Nephron (organoid): ENCODE measurements around the gene LYPD3.

Source experiments
- H3K27ac Mint-ChIP-seq, 3 experiments: 2 replicates each; pipeline ENCODE4 v1.8.0; 2020; ENCODE audit warnings: mixed read lengths in 3 of 3, mild to moderate bottlenecking in 2 of 3, moderate library complexity in 1 of 3
- H3K27me3 Mint-ChIP-seq: 2 replicates; pipeline ENCODE4 v1.8.0; 2021; ENCODE audit warnings: low read depth, mild to moderate bottlenecking, moderate library complexity, mixed read lengths
- H3K36me3 Mint-ChIP-seq: 2 replicates; pipeline ENCODE4 v1.8.0; 2020; ENCODE audit warnings: low read depth, mixed read lengths
- H3K4me1 Mint-ChIP-seq: 2 replicates; pipeline ENCODE4 v1.8.0; 2020; ENCODE audit warnings: mixed read lengths
- H3K4me3 Mint-ChIP-seq, 3 experiments: 2 replicates each; pipeline ENCODE4 v1.8.0; 2020; ENCODE audit warnings: mild to moderate bottlenecking in 3 of 3, mixed read lengths in 3 of 3, moderate library complexity in 2 of 3
- H3K9me3 Mint-ChIP-seq: 2 replicates; pipeline ENCODE4 v1.8.0; 2020; ENCODE audit warnings: mixed read lengths
- TF ChIP-seq, protein P1 (sequence below), 3 experiments: fragments of 200-600 bp; sonication (generic); IDR thresholded peaks; one replicate each; pipeline ENCODE4 v1.5.0; 2021; ENCODE audit warnings: antibody characterized with exemption in 3 of 3; ENCODE audit not compliant: unreplicated experiment in 3 of 3

The LYPD3 gene

GRCh38 chr19:43435775-43436174 lies 29.6 kb downstream of the LYPD3 start:
- no peaks in the 10 kb centered on the region for H3K9me3 Mint-ChIP-seq
- TF ChIP-seq, protein P1, sequence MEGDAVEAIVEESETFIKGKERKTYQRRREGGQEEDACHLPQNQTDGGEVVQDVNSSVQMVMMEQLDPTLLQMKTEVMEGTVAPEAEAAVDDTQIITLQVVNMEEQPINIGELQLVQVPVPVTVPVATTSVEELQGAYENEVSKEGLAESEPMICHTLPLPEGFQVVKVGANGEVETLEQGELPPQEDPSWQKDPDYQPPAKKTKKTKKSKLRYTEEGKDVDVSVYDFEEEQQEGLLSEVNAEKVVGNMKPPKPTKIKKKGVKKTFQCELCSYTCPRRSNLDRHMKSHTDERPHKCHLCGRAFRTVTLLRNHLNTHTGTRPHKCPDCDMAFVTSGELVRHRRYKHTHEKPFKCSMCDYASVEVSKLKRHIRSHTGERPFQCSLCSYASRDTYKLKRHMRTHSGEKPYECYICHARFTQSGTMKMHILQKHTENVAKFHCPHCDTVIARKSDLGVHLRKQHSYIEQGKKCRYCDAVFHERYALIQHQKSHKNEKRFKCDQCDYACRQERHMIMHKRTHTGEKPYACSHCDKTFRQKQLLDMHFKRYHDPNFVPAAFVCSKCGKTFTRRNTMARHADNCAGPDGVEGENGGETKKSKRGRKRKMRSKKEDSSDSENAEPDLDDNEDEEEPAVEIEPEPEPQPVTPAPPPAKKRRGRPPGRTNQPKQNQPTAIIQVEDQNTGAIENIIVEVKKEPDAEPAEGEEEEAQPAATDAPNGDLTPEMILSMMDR (IDR thresholded peaks at IDR 0.05; ENCODE audit: unreplicated experiment in 3 of 3) = no peak
- peaks cover 15% of the 10 kb centered on the region for H3K4me1 Mint-ChIP-seq
- H3K27ac Mint-ChIP-seq = no peak overlapping the region
- H3K27me3 Mint-ChIP-seq = peaks cover 13% of the 10 kb centered on the region
- H3K4me3 Mint-ChIP-seq = no peak overlapping the region
- no peaks in the 10 kb centered on the region for H3K36me3 Mint-ChIP-seq

DNA sequence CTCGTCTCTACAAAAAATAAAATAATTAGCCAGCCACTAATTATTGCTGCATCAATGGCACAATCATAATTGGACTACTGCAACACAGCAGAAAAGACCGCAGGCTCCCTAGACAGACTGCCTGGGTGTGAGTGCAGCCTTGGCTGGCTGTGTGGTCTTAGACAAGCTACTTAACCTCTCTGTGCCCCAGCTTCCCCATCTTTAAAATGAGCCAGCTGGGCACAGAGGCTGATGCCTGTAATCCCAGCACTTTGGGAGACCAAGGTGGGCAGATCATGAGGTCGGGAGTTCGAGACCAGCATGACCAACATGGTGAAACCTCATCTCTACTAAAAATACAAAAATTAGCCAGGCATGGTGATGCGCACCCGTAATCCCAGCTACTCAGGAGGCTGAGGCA lies 31.7 kb downstream of the LYPD3 start:
- TF ChIP-seq, protein P1 (IDR thresholded peaks at IDR 0.05; ENCODE audit: unreplicated experiment in 3 of 3) = no peak
- Mint-ChIP-seq H3K4me1 (peaks cover 10% of the 10 kb centered on the region), H3K36me3 (no peaks in the 10 kb centered on the region), H3K9me3 (no peaks in the 10 kb centered on the region), H3K27me3 (peaks cover 13% of the 10 kb centered on the region), H3K4me3 (no peak overlapping the region), H3K27ac (no peak overlapping the region)

GRCh38 chr19:43433358-43433673 lies 32.1 kb downstream of the LYPD3 start:
- Mint-ChIP-seq H3K27me3 (peaks cover 13% of the 10 kb centered on the region), H3K4me3 (no peak overlapping the region), H3K27ac (no peak overlapping the region), H3K9me3 (no peaks in the 10 kb centered on the region), H3K4me1 (peaks cover 6% of the 10 kb centered on the region), H3K36me3 (no peaks in the 10 kb centered on the region)
- TF ChIP-seq, protein P1 (IDR thresholded peaks at IDR 0.05; ENCODE audit: unreplicated experiment in 3 of 3) = no peak

- Mint-ChIP-seq H3K4me1 (peaks cover 5% of the 10 kb centered on the region), H3K27ac (no peak overlapping the region), H3K4me3 (no peak overlapping the region), H3K36me3 (no peaks in the 10 kb centered on the region), H3K27me3 (peaks cover 5% of the 10 kb centered on the region), H3K9me3 (no peaks in the 10 kb centered on the region)
- TF ChIP-seq, protein P1 (IDR thresholded peaks at IDR 0.05; ENCODE audit: unreplicated experiment in 3 of 3) = no peak
Observed at GRCh38 chr19:43430976-43431375, 34.4 kb downstream of the LYPD3 start.

DNA sequence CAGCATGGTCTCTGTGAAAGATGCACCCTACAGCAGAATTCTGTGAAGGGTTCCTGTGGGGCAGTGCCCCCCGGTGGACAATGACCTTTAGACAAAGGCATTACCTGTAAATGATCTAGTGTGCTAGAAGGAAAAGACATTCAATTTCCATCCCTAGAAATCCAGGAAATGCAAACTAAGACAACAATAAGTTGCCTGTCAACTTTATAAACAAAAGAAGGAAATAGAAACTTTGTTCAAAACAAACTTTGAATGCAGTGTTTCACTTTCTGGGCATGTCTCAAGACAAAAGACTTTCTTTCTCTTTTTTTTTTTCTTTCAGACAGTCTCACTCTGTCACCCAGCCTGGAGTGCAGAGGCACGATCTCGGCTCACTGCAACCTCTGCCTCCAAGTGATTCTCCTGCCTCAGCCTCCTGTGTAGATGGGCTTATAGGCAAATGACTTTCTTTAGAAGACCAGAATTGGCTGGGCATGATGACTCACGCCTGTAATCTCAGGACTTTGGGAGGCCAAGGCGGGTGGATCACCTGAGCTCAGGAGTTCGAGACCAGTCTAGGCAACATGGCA lies 35.2 kb downstream of the LYPD3 start:
- H3K36me3 Mint-ChIP-seq = no peaks in the 10 kb centered on the region
- TF ChIP-seq, protein P1 (IDR thresholded peaks at IDR 0.05; ENCODE audit: unreplicated experiment in 3 of 3) = no peak
- H3K4me3 Mint-ChIP-seq = no peak overlapping the region
- H3K27ac Mint-ChIP-seq = no peak overlapping the region
- H3K27me3 Mint-ChIP-seq = no peaks in the 10 kb centered on the region
- H3K9me3 Mint-ChIP-seq = no peaks in the 10 kb centered on the region
- peaks cover 5% of the 10 kb centered on the region for H3K4me1 Mint-ChIP-seq

- H3K4me1 Mint-ChIP-seq = no peaks in the 10 kb centered on the region
- H3K36me3 Mint-ChIP-seq = no peaks in the 10 kb centered on the region
- H3K4me3 Mint-ChIP-seq = no peak overlapping the region
- H3K9me3 Mint-ChIP-seq = no peaks in the 10 kb centered on the region
- TF ChIP-seq, protein P1 (IDR thresholded peaks at IDR 0.05; ENCODE audit: unreplicated experiment in 3 of 3) = no peak
- H3K27ac Mint-ChIP-seq = no peak overlapping the region
- H3K27me3 Mint-ChIP-seq = no peaks in the 10 kb centered on the region
Observed at GRCh38 chr19:43429395-43429794, 36.0 kb downstream of the LYPD3 start.
